Endothelial cell of umbilical vein (primary cell): ENCODE results near the gene EFCC1.

Source experiments
- EZH2 ChIP-seq: IDR thresholded peaks from 2 replicates; pipeline ENCODE4 v1.6.1; 2012; ENCODE audit warnings: borderline replicate concordance, low read depth, mild to moderate bottlenecking, moderate library complexity, low read length, inconsistent platforms; ENCODE audit not compliant: severe bottlenecking
- FOS ChIP-seq: IDR thresholded peaks from 2 replicates; pipeline ENCODE4 v1.6.1; 2011; ENCODE audit warnings: mild to moderate bottlenecking, low read length, moderate library complexity, borderline replicate concordance; ENCODE audit not compliant: insufficient read depth
- GATA2 ChIP-seq: IDR thresholded peaks from 2 replicates; pipeline ENCODE4 v1.7.0; 2011; ENCODE audit warnings: low read depth, mild to moderate bottlenecking, moderate library complexity, mixed read lengths, low read length; ENCODE audit not compliant: insufficient read length, insufficient read depth
- JUN ChIP-seq: IDR thresholded peaks from 2 replicates; pipeline ENCODE4 v1.6.1; 2011; ENCODE audit warnings: borderline replicate concordance, low read depth; ENCODE audit not compliant: insufficient read length, insufficient read depth
- MYC ChIP-seq: IDR thresholded peaks from one replicate; pipeline ENCODE4 v1.6.1; 2011; ENCODE audit warnings: mild to moderate bottlenecking, low read depth, low read length
- POLR2A ChIP-seq: IDR thresholded peaks from 2 replicates; pipeline ENCODE4 v1.6.1; 2012; ENCODE audit warnings: low read depth, mild to moderate bottlenecking, control low read depth, low read length
- POLR2AphosphoS5 ChIP-seq: IDR thresholded peaks from 2 replicates; pipeline ENCODE4 v1.6.1; 2012; ENCODE audit warnings: low read depth, mild to moderate bottlenecking, control low read depth, low read length, moderate library complexity; ENCODE audit not compliant: insufficient read depth
- TF ChIP-seq, protein P1 (sequence below), 2 donors: IDR thresholded peaks; 1 replicate in 1 of 2; 2 replicates in 1 of 2; pipeline ENCODE4 v1.5.1; 2011; ENCODE audit warnings: low read length in 2 of 2, mild to moderate bottlenecking in 2 of 2, moderate library complexity in 2 of 2, control low read depth in 1 of 2, inconsistent platforms in 1 of 2, low read depth in 1 of 2; ENCODE audit not compliant: insufficient read depth in 1 of 2; ENCODE audit errors: extremely low read depth in 1 of 2
- TF ChIP-seq, protein P2 (sequence below): IDR thresholded peaks from 2 replicates; pipeline ENCODE4 v1.6.1; 2011; ENCODE audit not compliant: insufficient read depth, insufficient read length

DNA sequence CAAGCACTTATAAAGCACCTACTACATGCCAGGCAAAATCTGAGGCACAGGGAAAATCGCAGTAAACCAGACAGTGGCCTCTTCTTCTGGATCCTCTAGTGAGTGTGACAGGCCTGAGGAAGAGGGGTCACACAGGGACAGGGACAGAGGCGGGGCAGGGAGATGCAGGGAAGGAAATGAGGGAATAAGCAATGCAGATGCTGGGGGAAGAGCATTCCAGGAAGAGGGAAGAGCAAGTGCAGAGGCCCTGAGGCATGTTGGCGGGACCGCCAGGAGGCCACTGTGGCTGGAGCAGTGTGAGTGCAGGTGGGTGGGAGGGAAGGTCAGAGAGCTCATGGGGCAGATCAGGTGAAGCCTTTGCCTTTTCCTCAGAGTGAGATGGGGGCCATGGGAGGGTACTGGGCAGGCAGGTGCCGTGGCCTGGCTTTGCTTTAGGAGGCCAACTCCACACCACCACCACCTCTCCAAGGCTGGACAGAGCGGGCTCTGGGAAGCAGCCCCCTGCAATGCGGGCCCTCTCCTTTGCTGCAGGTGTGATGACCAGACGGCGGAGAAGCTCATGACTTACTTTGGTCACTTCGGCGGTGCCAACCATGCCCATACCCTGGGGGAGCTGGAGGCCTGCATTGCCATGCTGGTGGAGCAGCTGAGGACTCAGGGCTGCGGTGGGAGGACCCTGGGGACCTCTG is 32.7 kb downstream of the EFCC1 start:
- TF ChIP-seq, protein P1, sequence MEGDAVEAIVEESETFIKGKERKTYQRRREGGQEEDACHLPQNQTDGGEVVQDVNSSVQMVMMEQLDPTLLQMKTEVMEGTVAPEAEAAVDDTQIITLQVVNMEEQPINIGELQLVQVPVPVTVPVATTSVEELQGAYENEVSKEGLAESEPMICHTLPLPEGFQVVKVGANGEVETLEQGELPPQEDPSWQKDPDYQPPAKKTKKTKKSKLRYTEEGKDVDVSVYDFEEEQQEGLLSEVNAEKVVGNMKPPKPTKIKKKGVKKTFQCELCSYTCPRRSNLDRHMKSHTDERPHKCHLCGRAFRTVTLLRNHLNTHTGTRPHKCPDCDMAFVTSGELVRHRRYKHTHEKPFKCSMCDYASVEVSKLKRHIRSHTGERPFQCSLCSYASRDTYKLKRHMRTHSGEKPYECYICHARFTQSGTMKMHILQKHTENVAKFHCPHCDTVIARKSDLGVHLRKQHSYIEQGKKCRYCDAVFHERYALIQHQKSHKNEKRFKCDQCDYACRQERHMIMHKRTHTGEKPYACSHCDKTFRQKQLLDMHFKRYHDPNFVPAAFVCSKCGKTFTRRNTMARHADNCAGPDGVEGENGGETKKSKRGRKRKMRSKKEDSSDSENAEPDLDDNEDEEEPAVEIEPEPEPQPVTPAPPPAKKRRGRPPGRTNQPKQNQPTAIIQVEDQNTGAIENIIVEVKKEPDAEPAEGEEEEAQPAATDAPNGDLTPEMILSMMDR (IDR thresholded peaks at IDR 0.05; ENCODE audit: extremely low read depth in 1 of 2, insufficient read depth in 1 of 2, low read depth in 1 of 2, low read length in 2 of 2) = no peak
- TF ChIP-seq EZH2 (no peak), JUN (no peak), POLR2A (no peak), POLR2AphosphoS5 (no peak), FOS (no peak), GATA2 (no peak), MYC (no peak)
- TF ChIP-seq, protein P2, sequence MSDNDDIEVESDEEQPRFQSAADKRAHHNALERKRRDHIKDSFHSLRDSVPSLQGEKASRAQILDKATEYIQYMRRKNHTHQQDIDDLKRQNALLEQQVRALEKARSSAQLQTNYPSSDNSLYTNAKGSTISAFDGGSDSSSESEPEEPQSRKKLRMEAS = no peak
